HG03064 (cell line): ENCODE results near the gene HOXA7.

Experiments used
- ATAC-seq: cut with Tn5 transposase; IDR thresholded peaks from one replicate; pipeline ENCODE4 v1.9.1; 2021; ENCODE audit warnings: low read depth; ENCODE audit not compliant: unreplicated experiment

Gene HOXA7

DNA sequence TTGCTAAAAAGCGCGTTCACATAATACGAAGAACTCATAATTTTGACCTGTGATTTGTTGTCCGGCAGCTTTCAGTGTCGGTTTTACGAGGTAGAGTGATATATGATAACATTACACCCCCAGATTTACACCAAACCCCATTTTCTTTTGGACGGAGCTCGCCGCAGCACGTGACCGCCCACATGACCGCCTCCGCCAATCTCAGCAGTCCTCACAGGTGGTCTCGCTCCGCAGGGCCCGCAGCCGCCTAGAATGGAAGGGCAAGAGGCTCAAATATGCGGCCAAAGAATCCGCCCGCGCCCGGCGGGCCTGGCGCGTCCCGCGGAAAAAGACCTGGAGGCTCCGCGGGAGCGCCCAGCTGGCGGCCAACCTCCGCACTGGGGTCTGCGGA, at the start of gene HOXA7:
Gene HOXA7, minus strand, starts transcription at position 168 of the 391 bp plus-strand sequence. Its CDS starts 130 bp downstream, at position 38.
- ATAC-seq: no peak

DNA sequence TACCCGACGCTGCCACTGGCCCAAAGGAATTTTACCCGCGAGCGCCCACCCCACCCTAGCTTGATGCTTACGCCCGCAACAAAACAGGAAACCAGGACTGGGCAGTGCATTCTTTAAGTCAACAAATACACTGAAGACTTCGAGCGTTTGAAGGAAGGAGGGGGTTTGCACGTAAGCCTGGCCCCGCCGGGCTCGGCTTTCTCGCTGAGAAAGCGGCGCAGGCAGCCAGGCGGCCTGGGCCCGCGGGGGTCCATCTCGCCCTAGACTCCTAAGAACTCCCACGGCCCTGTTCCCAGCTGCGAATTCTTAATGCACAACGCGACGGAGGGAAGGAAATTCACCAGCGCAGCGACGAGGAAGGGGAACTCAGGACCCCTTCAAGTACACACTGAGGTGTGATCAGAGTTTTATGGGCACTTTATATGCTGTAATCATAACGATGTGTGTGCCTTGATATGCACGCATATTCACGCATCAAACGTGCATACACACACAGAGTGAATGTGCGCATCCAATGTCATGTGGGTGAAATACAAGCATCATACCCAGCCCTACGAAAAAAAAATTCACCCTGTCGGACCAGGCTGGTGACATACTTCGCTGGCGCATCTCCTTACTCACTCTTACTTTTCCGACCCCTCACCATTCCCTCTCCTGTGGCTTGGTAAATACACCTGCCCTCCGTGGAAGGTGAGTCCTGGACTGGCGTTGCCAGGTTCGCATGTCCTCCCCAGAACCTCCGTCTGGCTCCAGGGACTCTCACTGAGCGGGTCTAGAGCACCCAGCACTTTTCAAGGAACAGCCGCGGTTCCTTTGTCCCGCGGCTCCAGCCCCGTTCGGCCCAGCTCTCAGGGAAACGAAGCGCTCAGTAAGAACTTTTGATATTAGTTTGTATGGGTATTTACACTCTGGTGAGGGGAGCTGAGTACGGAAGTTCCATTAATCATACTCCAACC, 49.1 kb upstream of the HOXA7 start:
- no peak for ATAC-seq

DNA sequence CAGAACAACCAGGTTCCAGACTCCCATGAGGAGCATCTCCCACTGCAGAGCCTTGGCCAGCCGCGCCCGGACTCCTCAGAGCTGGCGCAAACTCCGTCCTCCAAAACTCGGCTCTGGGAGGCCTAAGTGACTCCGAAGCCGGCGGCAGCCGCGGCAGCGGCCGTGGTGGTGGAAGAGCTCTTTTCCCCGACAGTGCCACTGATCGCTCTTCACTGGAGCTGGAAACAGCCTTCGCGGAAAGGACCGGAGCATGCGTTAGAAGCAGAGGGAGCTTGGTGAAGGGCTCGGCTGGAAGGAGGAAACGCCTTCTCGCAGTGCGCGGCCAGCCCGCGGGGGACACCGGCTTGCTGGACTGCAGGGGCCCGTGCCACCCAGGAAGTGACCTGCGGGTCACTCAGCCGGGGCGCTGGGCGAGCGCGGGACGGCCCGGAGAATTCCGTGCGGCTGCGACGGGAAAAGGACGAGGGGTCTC, 48.4 kb upstream of the HOXA7 start:
- no peak for ATAC-seq

DNA sequence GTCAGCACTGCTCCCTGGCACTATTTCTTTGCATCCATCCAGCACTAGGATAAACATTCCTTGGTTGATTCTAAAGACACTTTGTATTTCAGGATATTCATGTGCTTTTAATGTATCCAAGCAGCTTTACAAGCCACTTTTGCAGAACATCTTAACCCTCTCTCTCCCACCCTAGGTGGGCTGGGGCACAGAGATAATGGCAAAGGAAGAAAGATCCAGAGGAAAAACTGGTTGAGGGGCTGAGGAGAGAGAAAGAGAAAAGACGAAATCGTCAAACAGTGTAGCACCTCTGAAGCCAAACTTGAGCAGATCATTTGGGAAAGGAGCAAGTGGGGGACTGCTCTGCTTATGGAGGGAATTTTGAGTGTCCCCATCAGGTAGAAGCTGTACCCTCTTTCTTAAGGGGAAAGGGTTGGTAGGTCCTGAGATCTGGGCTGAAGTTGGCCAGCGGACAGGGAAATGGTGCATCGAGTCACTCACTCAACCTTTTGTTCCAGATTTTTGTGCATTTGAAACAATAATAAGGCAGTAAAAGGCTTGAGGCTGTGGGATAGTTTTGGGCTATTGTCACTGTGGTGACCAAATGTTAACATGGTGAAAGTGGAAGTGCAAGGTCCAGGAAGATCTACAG, 47.6 kb upstream of the HOXA7 start:
- ATAC-seq: no peak

DNA sequence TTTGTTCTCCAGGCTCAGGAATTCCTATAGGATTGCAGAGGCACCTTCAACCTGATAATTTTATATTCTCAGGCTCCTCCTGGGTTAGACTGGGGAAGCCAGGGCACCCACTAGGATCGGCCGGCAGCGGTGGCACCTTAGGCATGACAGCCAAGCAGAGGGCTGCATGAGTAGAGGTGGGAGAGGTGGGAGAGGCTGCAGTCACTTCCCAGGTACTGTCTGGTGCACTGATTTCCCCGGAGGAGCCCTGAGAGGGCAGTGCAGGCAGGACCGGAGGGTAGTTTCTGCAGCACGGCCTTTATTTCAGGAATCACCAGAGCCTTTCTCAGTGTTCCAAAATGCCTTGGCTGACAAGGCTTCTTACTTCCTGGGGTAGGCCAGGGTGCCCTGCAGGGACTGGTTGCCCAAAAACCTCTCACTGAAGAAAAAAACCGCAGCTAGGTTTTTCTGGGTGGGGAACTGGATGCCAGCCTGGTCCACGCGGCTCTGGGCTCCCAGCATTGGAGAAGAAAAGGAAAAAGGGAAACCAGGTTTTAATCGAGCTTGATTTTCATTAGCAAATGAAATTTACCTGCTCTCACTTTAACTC, 47.0 kb upstream of the HOXA7 start:
- no peak for ATAC-seq

DNA sequence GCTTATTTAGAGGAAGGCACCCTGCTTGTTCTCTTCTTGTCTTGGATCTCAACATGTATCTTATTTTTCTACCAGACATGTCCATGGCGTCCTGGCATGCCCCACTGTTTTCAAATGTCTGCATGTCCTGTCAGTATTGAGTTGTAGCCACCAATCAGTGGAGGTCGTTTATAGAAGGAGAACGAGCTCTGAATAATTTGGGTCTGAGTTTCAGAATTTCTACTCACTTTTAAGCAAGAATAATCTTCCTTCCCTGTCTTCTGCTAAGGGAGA, 46.3 kb upstream of the HOXA7 start:
- ATAC-seq: no peak

DNA sequence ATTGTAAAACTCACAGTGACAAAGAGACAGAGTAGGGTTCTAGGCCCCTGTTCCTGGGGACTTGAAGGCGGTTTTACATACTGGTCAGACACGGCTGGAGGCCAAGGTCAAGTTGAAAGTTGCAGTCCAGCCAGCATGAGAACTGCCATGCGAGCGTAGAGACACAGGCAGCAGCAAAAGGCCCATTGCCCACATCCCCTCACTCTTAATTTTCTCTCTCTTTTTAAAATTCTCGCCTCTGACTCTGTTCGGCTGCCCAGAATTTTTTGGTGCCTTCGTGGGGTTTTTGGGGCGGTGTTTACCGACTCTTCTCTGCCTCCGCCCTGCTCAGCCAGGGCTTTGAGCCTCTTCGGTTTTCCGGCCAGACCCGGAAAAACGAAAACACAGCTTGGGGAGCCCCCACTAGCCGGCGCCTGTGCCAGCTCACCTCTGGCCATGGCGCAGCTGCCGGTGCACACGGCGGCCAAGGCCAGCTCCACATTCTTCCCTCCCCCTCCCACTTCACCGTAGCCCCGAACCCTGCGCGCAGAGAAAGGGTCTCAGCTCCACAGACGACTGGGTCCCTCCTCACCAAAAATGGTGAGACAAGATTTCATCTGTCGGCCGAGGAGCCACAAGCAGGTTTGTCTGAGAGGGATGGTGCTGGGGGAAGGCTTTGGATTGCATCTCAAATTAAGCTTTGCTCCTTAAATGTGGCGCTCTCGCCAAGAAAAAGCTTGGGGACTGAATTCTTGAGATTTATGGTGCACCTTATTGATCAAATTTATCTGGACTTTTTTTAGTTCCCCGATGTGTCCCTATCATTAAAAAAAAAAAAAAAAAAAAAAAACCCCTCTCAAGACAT, 45.8 kb upstream of the HOXA7 start:
- no peak for ATAC-seq

DNA sequence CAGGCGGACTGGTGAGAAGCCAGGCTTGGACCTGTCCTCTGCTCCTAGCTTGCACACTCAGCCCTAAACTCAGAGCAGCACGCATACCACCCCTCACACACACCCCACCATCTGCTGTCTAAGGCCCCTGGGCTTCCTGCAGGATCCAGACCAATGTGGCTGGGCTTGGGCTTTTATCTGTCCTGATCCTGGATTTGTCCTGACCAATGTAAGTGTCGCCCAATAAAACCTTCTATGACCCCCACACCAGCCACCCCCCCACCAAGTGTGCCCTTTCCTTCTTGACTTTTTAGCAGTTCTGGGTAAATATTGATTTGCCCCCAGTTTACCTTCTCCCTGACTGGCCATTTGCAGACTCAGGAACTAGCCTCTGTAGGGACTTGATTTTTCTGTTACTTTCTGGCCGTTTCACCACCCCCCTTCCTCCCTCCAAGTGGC, 45.1 kb upstream of the HOXA7 start:
- ATAC-seq: no peak

DNA sequence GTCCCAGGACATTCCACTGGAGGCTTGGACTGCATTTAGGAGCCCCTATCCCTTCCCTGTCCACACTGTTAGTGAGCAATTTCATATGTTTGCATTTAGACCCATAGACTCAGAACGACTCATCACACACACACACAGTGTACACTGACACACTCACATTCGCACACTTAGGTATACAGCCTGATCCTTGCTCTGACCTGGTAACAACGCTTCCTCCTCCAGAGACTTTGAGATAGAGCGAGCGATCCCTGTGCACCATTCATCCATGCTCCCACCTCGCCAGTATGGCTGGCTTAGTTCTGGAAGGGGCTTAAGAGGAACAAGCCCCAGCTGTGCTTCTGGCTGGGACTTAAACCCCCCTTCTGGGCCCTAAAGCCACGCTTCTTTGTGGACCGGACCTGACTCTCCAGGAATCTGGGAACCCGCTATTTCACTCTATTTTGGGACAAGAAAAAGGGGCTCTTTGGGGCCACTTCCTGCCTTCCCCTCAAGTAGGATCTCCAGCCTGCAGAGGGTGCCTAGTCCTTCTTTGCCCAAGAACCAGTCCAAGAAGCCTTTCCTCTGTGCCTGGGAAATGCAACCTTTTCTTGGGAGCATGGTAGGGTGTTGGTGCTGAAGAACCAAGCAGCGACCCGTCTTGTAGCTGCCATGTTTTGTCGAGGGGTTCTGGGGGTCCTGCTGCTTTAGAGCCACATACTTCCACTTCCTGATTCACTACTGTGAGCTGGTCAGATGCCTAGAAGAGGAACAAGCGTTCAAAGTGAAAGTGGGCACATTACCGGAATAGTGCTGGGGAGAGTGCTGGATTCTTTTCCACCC, 44.5 kb upstream of the HOXA7 start:
- ATAC-seq: no peak

DNA sequence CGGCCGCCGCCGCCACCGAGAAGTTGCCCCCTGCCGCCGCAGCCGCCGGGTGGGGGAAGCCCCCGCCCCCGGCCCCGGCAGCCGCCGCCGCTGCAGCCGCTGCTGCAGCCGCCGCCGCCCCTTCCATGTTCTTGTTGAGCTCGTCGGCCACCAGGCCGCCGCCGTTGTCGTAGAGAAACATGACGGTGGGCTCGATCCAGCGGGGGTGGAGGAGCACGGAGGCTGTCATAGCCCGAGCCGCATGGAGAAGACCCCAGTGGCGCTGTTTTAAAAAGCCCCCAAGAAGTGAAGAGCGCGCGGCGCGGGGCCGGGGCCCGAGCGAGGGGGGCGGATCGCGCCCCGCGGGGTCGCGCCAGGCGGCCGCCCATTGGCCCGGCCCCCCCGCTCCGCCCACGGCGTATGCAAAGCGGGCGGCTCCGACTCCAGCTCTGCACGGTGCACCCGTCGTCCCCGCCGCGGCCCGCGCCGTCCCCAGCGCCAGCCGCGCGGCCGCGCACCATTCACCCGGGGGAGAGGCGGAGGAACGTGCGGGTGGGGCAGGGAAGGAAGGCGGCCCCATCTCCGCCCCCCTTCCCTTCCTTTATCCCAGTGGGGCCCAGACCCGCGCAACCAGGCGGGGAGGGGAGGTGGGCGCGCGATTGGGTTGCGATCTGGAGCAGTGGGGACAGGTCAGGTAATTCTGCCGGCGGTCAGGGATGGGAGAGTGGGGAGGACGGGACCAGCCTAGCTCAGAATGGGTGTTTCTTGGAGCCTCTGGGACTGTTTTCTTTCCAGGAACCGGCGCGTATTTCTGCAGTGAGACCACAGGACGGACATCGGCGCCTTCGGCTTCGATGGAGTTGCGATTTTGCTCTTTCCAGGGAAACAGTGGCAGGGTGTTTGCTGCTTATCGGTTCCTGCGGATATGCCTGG, 43.6 kb upstream of the HOXA7 start, which contains the start of gene HOXA13:
Gene HOXA13, minus strand, starts transcription at position 243 of the 912 bp plus-strand sequence. Its CDS starts 14 bp downstream, at position 229.
- ATAC-seq: no peak

DNA sequence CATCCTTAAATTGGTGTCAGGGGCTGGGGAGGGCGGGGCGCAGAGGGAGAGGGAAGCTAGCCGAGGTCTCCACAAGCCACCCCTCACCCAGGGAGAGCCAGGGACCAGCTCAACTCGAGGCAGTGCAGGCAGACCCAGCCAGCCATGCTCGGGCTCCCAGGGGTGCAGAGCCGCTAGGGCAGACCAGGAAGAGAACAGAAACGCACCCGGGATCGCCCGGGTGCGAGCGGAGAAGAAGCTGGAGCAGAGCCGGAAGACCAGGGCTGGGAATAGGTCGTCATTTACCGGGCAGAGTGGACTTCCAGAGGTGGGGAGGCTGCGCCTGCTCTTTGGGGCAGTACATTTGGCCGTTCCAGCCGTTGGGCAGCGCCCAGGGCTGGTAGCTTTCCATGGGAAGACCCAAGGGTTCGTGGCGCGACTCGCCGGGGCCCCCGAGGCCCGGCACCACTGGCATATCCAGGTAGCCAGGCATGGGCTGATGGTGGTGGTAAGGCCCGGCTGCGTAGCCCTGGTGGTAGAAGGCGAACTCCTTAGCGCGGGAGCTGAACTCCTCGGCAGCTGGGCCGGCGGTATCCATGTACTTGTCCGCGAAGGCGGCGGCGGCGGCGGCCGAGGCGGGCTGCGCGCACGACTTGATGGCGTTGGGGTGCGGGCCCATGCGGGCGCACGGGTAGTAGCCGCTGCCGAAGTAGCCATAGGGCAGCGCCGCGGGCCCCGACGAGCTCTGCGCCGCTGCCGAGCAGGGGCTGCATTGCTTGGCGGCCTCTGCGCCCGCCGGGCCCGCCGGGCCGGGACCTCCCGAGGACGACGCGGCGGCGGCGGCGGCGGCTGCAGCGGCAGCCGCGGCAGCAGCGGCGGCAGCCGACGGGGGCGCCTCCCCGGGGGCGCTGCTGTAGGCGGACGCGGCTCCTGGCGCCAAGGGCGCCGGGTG, 42.7 kb upstream of the HOXA7 start:
- no peak for ATAC-seq

DNA sequence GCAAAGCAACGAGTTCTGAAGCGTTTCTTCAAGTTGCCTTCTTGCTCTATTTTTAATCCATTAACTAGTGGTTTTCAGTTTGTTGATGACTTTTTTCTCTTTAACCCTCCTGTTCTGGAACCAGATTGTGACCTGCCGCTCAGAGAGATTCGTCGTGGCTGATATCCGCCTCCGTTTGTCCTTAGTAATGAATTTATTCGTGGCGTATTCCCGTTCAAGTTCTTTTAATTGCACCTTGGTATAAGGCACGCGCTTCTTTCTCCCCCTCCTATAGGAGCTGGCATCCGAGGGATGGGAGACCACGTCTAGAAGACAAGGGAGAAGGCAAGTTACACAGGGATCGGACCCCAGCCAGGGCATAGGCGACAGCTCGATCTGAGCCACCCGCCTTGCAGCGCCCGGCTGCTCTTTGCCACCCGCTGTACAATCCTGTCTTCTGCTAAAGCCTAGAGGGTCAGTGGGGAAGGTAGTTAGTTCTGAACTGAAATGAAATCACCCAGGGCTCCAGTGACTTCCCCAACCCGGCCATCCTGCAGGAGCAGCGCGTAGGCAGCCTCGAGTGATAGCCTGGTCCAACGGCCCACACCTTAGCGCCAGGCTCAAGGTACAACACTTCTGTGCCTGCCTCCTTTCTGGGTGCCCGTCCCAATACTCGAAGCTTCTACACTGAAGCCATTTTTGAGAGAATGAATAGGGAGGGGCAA, 41.8 kb upstream of the HOXA7 start:
- ATAC-seq: no peak

DNA sequence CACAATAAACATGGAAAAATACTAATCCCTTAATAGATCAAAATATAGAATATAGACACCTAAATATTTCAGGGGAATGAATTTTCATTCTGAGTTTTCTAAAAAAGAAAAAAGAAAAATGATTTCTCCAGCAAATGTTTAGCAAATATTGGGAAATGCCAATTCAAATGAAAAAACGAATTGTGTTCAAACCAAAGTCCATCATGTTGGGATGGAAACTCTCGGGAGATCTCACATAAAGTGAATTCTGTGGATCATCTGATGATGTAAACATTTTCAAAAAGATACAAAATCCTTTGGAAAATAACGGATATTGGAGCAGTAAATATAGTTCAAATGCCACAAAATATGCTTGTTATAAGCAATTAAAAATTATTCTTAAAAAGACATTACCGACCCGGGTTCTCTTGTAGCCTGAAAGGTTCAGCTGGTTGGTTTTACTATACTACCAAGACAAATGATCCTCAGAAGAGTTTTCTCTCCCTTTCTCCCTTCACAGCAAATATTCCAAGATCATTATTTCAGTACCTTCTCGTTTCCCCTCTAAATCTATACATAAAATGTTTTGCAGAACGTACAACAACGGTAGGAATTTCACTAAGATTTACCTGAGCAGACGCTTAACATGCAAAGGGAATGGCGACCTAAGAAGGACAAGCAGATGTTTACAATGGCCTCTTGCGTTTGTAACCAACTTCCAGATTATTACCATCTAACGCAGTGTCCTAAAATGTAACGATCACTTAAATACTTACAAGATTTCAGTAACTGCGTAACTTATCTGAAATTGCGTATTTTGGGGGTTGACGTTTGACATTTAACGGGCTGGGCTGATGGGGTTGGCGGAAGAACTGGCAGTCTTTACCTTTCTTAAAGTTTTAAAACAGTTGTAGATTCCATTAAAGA, 40.9 kb upstream of the HOXA7 start:
- ATAC-seq: no peak

DNA sequence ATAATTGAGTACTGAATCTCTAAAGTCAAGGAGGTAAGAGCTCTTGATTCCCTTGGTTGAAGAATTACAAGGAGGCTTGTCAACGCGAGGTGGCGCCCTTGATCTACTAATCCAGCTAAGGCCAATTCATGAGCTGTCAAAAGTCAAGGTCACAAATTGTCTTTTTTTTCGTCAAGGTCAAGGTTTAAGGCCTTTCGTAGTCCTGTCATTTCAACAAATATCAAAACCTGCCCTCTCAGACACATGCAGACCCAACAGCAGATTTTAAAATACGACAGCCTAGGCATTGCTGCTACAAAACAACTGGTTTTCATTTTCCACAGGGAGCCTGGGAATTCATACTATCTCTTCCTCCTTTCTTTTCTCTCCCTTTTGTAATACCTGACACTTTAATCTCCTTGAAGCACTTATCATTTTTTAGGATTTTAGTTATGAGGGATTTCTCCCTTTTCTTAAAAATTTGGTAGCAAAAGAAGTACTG, 39.9 kb upstream of the HOXA7 start:
- no peak for ATAC-seq

DNA sequence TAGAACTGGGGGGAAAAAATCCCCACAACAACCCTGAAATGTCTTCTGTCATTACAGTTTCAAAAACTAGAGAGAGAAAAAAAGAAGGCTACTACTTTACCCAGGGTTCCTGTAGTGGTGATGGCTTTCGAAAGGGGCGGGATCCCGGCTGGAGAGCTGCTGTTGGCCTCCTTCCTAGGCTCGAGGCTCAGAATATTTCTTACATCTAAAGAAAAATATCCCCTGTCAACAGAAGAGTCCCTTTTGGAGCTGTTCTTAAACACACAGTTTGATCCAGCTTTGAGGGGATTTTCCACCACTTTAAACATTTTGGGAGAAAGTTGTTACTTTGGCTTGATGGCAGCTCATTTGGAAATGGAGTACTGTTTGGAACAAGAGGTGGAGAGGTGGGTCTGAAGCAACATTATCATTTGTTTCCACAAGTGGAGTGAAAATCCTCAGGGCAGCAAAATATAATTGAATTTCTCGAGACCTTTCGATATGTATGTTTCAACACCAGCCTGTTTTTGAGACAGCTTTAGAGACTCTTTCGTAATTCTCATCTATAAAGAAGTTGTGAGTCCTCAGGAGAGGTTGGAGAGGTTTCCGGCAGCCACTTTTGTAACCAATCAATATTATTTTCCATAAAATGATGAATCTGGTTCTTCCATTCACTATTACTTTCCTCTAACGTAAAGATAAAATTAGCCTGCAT, 38.4 kb upstream of the HOXA7 start:
- no peak for ATAC-seq
